Glutamatergic neuron (in vitro differentiated cells): ENCODE data around the gene ZNF428. TPM values are rescaled to one million over a fixed set of nuclear protein-coding genes. Genes with fewer than 3 reads are reported as not detected.

ENCODE experiments used
- DNase-seq: peaks from one replicate; pipeline ENCODE4 v3.0.0; 2022
- H3K27ac Mint-ChIP-seq: one replicate; pipeline ENCODE4 v1.8.0; 2020; ENCODE audit warnings: mild to moderate bottlenecking, mixed read lengths, inconsistent platforms; ENCODE audit not compliant: unreplicated experiment
- H3K27me3 Mint-ChIP-seq: one replicate; pipeline ENCODE4 v1.8.0; 2020; ENCODE audit warnings: mild to moderate bottlenecking, moderate library complexity, mixed read lengths, inconsistent platforms; ENCODE audit not compliant: unreplicated experiment
- H3K36me3 Mint-ChIP-seq: one replicate; pipeline ENCODE4 v1.8.0; 2020; ENCODE audit warnings: mild to moderate bottlenecking, mixed read lengths, inconsistent platforms; ENCODE audit not compliant: unreplicated experiment
- H3K4me1 Mint-ChIP-seq: one replicate; pipeline ENCODE4 v1.8.0; 2020; ENCODE audit warnings: mild to moderate bottlenecking, low read depth, mixed read lengths, inconsistent platforms; ENCODE audit not compliant: unreplicated experiment
- H3K4me3 Mint-ChIP-seq: one replicate; pipeline ENCODE4 v1.8.0; 2020; ENCODE audit warnings: mild to moderate bottlenecking, mixed read lengths, inconsistent platforms; ENCODE audit not compliant: unreplicated experiment
- H3K9me3 Mint-ChIP-seq: one replicate; pipeline ENCODE4 v1.8.0; 2020; ENCODE audit warnings: mild to moderate bottlenecking, moderate library complexity, mixed read lengths, inconsistent platforms; ENCODE audit not compliant: unreplicated experiment
- long read RNA-seq: library from polyadenylated mRNA; unstranded; transcript quantifications from one replicate; pipeline ENCODE4 v2.0.0, GENCODE V29; 2020; ENCODE audit not compliant: unreplicated experiment
- total RNA-seq: library from RNA; stranded (reverse); fragmentation: NEBNext Ultra II Directional; extraction: Animal tissue kit (Norgen Biotek cat#: 25700); gene quantifications from one replicate; pipeline ENCODE4 v1.2.1, GENCODE V29; 2021; ENCODE audit not compliant: unreplicated experiment
- TF ChIP-seq, protein P1 (sequence below): fragments of 200-600 bp; sonication (generic); IDR thresholded peaks from one replicate; pipeline ENCODE4 v1.5.0; 2021; ENCODE audit not compliant: partially characterized antibody, unreplicated experiment

ZNF428 gene, protein sequence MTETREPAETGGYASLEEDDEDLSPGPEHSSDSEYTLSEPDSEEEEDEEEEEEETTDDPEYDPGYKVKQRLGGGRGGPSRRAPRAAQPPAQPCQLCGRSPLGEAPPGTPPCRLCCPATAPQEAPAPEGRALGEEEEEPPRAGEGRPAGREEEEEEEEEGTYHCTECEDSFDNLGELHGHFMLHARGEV
- 139 TPM for total RNA-seq
- long read RNA-seq, transcript ZNF428-201 (3 exons, 1,412 nt) = major isoform, 27 of 30 reads
- long read RNA-seq, partial matches to known transcripts = 0 of 30 reads
- long read RNA-seq, other reads (novel, unspliced or antisense) = 3 of 30 reads

DNA sequence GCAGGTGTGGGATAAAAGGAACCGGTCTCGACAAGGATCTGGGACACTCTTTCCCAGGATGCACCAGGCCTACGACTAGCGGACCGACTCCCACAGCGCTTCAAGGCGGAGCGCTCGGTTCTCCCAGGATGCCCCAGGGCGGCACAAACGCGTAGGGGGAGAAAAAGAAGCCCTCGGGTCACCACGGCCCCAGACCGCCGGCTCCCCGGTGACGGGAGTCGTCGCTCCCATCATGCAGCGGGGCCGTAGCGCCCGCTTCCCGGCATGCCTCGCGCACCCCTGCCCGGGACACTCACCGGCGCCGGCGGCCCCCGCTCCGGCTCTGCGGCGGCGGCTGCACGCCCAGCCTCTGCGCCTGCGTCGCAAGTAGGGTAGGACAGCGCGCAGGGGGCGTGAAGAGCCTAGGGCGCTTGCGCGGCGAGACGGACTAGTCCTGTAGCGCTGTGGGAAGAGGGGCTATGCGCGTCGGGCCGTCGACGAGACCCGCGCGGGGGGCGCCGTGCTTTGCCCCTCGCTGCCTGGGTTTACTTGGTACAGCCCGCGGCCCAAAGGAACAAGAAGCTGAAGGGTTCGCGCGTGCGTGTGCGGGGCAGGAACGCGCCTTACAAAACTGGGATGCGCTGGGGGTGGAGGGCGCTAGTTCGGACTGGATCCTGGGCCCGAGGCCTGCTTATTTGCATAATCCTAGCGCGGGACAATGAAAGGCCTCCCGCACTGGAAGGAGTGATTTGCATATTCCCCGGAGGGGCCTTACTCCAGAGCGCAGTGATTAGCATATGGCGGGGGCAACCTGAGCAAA, at the start of gene ZNF428:
ZNF428 (minus strand) TSS at position 368 of the 799 bp plus-strand sequence. CDS start 5,325 bp downstream, outside the sequence.
- Mint-ChIP-seq H3K27ac (peak within 1 kb of the TSS; percentile 99), H3K36me3 (peaks cover 8% of the 10 kb centered on the region), H3K27me3 (peaks cover 13% of the 10 kb centered on the region), H3K9me3 (peaks cover 14% of the 10 kb centered on the region), H3K4me1 (peaks cover 7% of the 10 kb centered on the region), H3K4me3 (peak within 1 kb of the TSS; percentile 94)
- peak; percentile 90 for DNase-seq
- TF ChIP-seq, protein P1, sequence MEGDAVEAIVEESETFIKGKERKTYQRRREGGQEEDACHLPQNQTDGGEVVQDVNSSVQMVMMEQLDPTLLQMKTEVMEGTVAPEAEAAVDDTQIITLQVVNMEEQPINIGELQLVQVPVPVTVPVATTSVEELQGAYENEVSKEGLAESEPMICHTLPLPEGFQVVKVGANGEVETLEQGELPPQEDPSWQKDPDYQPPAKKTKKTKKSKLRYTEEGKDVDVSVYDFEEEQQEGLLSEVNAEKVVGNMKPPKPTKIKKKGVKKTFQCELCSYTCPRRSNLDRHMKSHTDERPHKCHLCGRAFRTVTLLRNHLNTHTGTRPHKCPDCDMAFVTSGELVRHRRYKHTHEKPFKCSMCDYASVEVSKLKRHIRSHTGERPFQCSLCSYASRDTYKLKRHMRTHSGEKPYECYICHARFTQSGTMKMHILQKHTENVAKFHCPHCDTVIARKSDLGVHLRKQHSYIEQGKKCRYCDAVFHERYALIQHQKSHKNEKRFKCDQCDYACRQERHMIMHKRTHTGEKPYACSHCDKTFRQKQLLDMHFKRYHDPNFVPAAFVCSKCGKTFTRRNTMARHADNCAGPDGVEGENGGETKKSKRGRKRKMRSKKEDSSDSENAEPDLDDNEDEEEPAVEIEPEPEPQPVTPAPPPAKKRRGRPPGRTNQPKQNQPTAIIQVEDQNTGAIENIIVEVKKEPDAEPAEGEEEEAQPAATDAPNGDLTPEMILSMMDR = no peak

DNA sequence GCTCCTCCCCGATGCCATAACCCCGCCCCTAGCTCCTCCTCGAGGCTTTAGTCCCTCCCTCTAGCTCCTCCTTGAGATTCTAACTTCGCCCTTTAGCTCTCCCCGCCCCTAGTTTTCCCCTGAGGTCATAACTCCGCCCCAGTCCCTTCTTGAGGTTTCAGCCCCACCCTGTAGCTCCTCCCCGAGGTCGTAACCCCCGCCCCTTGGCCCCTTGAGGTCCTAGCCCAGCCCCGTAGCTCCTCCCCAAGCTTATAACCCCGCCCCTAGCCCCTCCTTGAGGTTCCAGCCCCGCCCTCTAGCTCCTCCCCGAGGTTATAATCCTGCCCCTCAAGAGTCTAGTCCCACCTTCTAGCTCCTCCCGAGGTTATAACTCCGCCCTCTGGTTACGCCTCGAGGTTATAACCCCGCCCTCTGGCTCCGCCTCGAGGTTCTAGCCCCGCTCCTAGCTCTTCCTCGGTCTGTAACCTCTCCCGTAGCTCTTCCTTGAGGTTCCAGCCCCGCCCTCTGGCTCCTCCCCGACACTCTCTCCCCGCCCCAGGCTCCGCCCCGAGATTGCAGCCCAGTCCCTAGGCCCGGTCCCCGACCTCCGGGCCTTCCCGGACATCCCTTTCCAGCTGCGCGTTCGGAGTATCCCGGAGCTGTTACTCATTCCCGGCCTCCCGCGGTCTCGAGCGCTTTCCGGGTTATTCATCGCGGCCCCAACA, 49.1 kb upstream of the ZNF428 start:
- TF ChIP-seq, protein P1 = no peak
- Mint-ChIP-seq H3K27ac (no peak overlapping the region), H3K27me3 (peaks cover 19% of the 10 kb centered on the region), H3K4me3 (peak overlapping the region; percentile 78), H3K36me3 (peaks cover 6% of the 10 kb centered on the region), H3K9me3 (peaks cover 2% of the 10 kb centered on the region), H3K4me1 (no peaks in the 10 kb centered on the region)
- peak; percentile 96 for DNase-seq

DNA sequence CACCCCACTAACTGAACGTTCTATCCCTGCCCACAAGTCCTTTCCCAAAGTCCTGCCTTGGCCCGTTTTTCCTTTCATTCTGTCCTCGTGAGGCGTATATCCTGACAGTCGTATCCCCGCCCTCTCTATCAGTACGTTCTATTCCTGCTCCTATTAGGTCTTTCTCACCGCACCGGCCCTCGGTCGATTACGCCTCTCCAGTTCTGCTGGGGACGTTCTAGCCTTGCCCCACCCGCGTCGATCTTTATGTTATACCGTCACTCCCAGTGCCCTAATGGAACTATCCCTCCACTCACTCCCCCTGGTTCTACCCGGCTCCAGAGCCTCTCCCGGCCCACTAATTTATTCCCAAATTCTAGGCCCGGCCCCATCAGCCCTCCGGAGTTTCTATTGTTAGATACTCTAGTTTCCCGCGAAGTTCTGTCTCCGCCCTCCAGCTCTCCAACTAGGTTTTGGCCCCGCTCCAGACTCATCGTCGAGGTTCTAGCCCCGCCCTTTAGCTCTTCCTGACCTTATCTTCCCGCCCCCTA, 48.5 kb upstream of the ZNF428 start:
- Mint-ChIP-seq H3K36me3 (peaks cover 6% of the 10 kb centered on the region), H3K27me3 (peaks cover 19% of the 10 kb centered on the region), H3K4me1 (no peaks in the 10 kb centered on the region), H3K27ac (no peak overlapping the region), H3K9me3 (peaks cover 2% of the 10 kb centered on the region), H3K4me3 (peak overlapping the region; percentile 78)
- TF ChIP-seq, protein P1 = no peak
- DNase-seq = no peak

DNA sequence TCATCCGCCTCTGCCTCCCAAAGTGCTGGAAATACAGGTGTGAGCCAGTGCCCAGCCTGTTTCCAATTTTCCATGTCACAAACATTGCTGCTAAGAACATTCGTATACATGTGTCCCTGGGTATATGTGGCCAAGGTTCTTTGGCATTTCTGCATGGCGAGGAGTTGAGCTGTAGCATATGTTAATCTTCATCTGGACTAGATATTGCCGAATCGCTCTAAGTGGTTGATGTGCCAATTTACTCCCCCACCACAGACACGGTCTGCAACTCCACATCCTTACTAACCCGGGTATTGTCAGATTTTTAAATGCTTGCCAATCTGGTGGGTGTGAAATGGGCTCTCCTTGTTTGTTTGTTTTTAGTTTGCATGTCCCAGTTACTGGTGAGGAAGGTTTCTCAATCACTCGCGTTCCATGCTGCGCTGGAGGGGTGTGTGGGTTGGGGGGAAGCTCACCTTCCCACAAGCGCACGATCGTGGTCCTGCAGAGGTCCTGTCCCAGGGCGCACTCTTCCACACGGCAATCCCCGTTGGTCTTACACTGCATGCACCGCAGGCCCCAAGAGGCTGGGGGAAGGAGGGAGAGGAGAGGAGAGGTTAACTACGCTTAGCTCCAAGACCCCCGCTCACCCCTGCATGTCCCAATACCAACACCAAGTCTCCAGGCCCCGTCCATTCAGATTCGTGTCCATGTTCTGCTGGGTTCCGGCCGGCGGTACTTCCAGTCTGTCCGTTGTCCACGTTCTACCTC, 47.9 kb upstream of the ZNF428 start:
- Mint-ChIP-seq H3K9me3 (peaks cover 3% of the 10 kb centered on the region), H3K27me3 (peaks cover 18% of the 10 kb centered on the region), H3K36me3 (peaks cover 6% of the 10 kb centered on the region), H3K4me1 (no peaks in the 10 kb centered on the region), H3K27ac (no peak overlapping the region), H3K4me3 (peak overlapping the region; percentile 78)
- TF ChIP-seq, protein P1 = no peak
- DNase-seq = peak; percentile 15
